ENCODE results near the gene USP17L26. TPM values are rescaled to one million over a fixed set of nuclear protein-coding genes. Genes with fewer than 3 reads are reported as not detected.
"Not testable (repeated sequence)": the region's sequence is repeated elsewhere in the genome, so short reads cannot be mapped to it uniquely, and the experiment has no call there.

The USP17L26 gene
- total RNA-seq, 4 donors from 2014 or later = not detected

- H3K36me3 ChIP-seq; DNase-seq (ENCODE audit: extremely low spot score); H3K27ac ChIP-seq (replicated peaks in 1 of 4); H3K9me3 ChIP-seq; intact Hi-C loops (cut with DNase I); H3K27me3 ChIP-seq; H3K4me1 ChIP-seq: not testable (repeated sequence)
- TF ChIP-seq CTCF (IDR thresholded peaks at IDR 0.05) = peak; percentile 57 to 62 (median 60)
- WGBS = 10% methylated on average over 14 of the region's 36 CpGs
- H3K4me3 ChIP-seq = peak overlapping the region; percentile 47 to 53 (median 48)
Measured at GRCh38 chr4:9381012-9381534, 46.6 kb downstream of the USP17L26 start.

DNA sequence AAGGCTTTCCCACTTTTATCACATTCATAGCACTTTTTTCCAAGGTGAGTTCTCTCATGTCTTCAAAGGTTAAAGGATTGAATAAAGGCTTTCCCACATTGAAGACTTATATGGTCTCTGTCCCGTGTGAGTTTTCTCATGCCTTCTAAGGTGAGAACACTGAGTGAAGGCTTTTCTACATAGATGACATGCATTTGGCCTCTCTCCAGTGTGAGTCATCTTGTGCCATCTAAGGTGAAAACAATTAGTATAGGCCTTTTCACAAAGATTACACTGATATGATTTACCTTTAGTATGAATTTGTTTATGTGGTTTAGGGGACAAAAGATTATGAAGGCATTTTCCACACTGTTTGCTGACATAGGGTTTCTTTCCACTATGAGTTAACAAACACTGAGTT is 49.7 kb downstream of the USP17L26 start:
- Histone ChIP-seq H3K4me3 (no peak overlapping the region), H3K4me1 (peaks cover 0 to 6% (median 2%) of the 10 kb centered on the region in 4 donors), H3K27ac (replicated peaks in 1 of 4) (no peak overlapping the region), H3K9me3 (no peaks in the 10 kb centered on the region), H3K36me3 (no peaks in the 10 kb centered on the region), H3K27me3 (no peaks in the 10 kb centered on the region)
- intact Hi-C loops (cut with DNase I) = no loop called here
- DNase-seq (ENCODE audit: extremely low spot score) = no peak
- WGBS = 56% methylated on average over 1 of the region's 1 CpG
- TF ChIP-seq CTCF (IDR thresholded peaks at IDR 0.05) = no peak
- no peak for TF ChIP-seq EP300 (IDR thresholded peaks at IDR 0.05)
- no peak for TF ChIP-seq POLR2A (IDR thresholded peaks at IDR 0.05; ENCODE audit: low read depth)
- no peak for TF ChIP-seq POLR2AphosphoS5 (IDR thresholded peaks at IDR 0.05)

Other genes with a start within 250 kb of the USP17L26 start
- not detected for gene FAM90A26, start 164.2 kb upstream of the USP17L26 start, total RNA-seq
- gene USP17L10, start 124.0 kb upstream of the USP17L26 start, total RNA-seq = not detected
- gene USP17L11, start 119.3 kb upstream of the USP17L26 start, total RNA-seq = not detected
- not detected for gene USP17L12, start 114.5 kb upstream of the USP17L26 start, total RNA-seq
- not detected for gene USP17L13, start 109.8 kb upstream of the USP17L26 start, total RNA-seq
- not detected for gene USP17L15, start 100.3 kb upstream of the USP17L26 start, total RNA-seq
- gene USP17L17, start 90.8 kb upstream of the USP17L26 start, total RNA-seq = not detected
- not detected for gene USP17L18, start 86.0 kb upstream of the USP17L26 start, total RNA-seq
- gene USP17L19, start 81.3 kb upstream of the USP17L26 start, total RNA-seq = not detected
- gene USP17L20, start 76.5 kb upstream of the USP17L26 start, total RNA-seq = not detected
- gene USP17L21, start 71.8 kb upstream of the USP17L26 start, total RNA-seq = not detected
- not detected for gene USP17L22, start 67.0 kb upstream of the USP17L26 start, total RNA-seq
- gene USP17L24, start 9.5 kb upstream of the USP17L26 start, total RNA-seq = not detected
- not detected for gene USP17L25, start 4.7 kb upstream of the USP17L26 start, total RNA-seq
- not detected for gene USP17L5, start 4.7 kb downstream of the USP17L26 start, total RNA-seq
- gene USP17L27, start 9.5 kb downstream of the USP17L26 start, total RNA-seq = not detected
- not detected for gene USP17L28, start 14.2 kb downstream of the USP17L26 start, total RNA-seq
- not detected for gene USP17L29, start 19.0 kb downstream of the USP17L26 start, total RNA-seq
- not detected for gene USP17L30, start 28.5 kb downstream of the USP17L26 start, total RNA-seq
- gene DEFB131A, start 109.8 kb downstream of the USP17L26 start, total RNA-seq = not detected

Data from esophagus muscularis mucosa (tissue), 4 donors.